Measurements from ENCODE around the gene PREPL.

DNA sequence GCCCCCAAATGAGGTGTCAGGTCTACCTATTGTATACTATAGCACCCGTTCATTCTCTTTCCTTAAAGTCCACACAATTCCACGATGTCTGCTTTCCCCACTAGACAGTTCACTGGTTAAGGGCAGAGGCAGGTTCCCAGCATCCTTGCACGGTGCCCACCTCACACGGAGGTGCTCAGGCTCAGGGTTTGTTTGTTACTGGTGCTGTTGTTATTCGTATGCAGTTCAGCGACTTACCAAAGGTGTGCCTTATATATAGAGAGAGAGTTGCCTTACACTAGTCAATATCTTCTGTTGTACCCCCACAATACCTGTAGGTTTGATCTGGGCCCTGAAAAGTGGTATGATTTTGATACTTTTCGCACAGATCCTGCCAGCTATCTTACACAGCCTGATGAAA lies 55.4 kb downstream of the PREPL start:
- TF ChIP-seq EZH2 (IDR thresholded peaks at IDR 0.05; ENCODE audit: borderline replicate concordance, low read length) = no peak
- TF ChIP-seq, protein P1, sequence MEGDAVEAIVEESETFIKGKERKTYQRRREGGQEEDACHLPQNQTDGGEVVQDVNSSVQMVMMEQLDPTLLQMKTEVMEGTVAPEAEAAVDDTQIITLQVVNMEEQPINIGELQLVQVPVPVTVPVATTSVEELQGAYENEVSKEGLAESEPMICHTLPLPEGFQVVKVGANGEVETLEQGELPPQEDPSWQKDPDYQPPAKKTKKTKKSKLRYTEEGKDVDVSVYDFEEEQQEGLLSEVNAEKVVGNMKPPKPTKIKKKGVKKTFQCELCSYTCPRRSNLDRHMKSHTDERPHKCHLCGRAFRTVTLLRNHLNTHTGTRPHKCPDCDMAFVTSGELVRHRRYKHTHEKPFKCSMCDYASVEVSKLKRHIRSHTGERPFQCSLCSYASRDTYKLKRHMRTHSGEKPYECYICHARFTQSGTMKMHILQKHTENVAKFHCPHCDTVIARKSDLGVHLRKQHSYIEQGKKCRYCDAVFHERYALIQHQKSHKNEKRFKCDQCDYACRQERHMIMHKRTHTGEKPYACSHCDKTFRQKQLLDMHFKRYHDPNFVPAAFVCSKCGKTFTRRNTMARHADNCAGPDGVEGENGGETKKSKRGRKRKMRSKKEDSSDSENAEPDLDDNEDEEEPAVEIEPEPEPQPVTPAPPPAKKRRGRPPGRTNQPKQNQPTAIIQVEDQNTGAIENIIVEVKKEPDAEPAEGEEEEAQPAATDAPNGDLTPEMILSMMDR (IDR thresholded peaks at IDR 0.05; ENCODE audit: low read length) = no peak

Data from OCI-LY1 (cell line).